ENCODE results near the gene DENND2A.

- TF ChIP-seq EP300 (IDR thresholded peaks at IDR 0.05; ENCODE audit: borderline replicate concordance) (no peak), TEAD4 (IDR thresholded peaks at IDR 0.05) (no peak), USF1 (IDR thresholded peaks at IDR 0.05) (no peak), RAD21 (IDR thresholded peaks at IDR 0.05; ENCODE audit: low read depth) (no peak), TAF1 (IDR thresholded peaks at IDR 0.05; ENCODE audit: low read depth) (no peak), MAX (IDR thresholded peaks at IDR 0.05) (no peak), NFIC (IDR thresholded peaks at IDR 0.05) (no peak), REST (IDR thresholded peaks at IDR 0.05; ENCODE audit: low read depth) (no peak), EGR1 (IDR thresholded peaks at IDR 0.05) (no peak), CEBPB (IDR thresholded peaks at IDR 0.05) (no peak), FOXM1 (IDR thresholded peaks at IDR 0.05; ENCODE audit: borderline replicate concordance, low read depth) (no peak), YY1 (IDR thresholded peaks at IDR 0.05; ENCODE audit: low read depth) (no peak), TCF12 (IDR thresholded peaks at IDR 0.05; ENCODE audit: low read depth) (no peak), CREB1 (IDR thresholded peaks at IDR 0.05; ENCODE audit: low read depth) (no peak)
Observed at GRCh38 chr7:140570120-140570519, 70.5 kb downstream of the DENND2A start.
